Glutamatergic neuron (in vitro differentiated cells): ENCODE data around the gene TMEM256. TPM values are rescaled to one million over a fixed set of nuclear protein-coding genes. Genes with fewer than 3 reads are reported as not detected.

Experiments used
- DNase-seq: peaks from one replicate; pipeline ENCODE4 v3.0.0; 2022
- H3K27ac Mint-ChIP-seq: one replicate; pipeline ENCODE4 v1.8.0; 2020; ENCODE audit warnings: mild to moderate bottlenecking, mixed read lengths, inconsistent platforms; ENCODE audit not compliant: unreplicated experiment
- H3K27me3 Mint-ChIP-seq: one replicate; pipeline ENCODE4 v1.8.0; 2020; ENCODE audit warnings: mild to moderate bottlenecking, moderate library complexity, mixed read lengths, inconsistent platforms; ENCODE audit not compliant: unreplicated experiment
- H3K36me3 Mint-ChIP-seq: one replicate; pipeline ENCODE4 v1.8.0; 2020; ENCODE audit warnings: mild to moderate bottlenecking, mixed read lengths, inconsistent platforms; ENCODE audit not compliant: unreplicated experiment
- H3K4me1 Mint-ChIP-seq: one replicate; pipeline ENCODE4 v1.8.0; 2020; ENCODE audit warnings: mild to moderate bottlenecking, low read depth, mixed read lengths, inconsistent platforms; ENCODE audit not compliant: unreplicated experiment
- H3K4me3 Mint-ChIP-seq: one replicate; pipeline ENCODE4 v1.8.0; 2020; ENCODE audit warnings: mild to moderate bottlenecking, mixed read lengths, inconsistent platforms; ENCODE audit not compliant: unreplicated experiment
- H3K9me3 Mint-ChIP-seq: one replicate; pipeline ENCODE4 v1.8.0; 2020; ENCODE audit warnings: mild to moderate bottlenecking, moderate library complexity, mixed read lengths, inconsistent platforms; ENCODE audit not compliant: unreplicated experiment
- CTCF ChIP-seq: fragments of 200-600 bp; sonication (generic); IDR thresholded peaks from one replicate; pipeline ENCODE4 v1.5.0; 2021; ENCODE audit not compliant: partially characterized antibody, unreplicated experiment
- total RNA-seq: library from RNA; stranded (reverse); fragmentation: NEBNext Ultra II Directional; extraction: Animal tissue kit (Norgen Biotek cat#: 25700); gene quantifications from one replicate; pipeline ENCODE4 v1.2.1, GENCODE V29; 2021; ENCODE audit not compliant: unreplicated experiment

TMEM256 gene
- total RNA-seq, 1 donor from 2014 or later, result 51.6 TPM

- peaks cover 11% of the 10 kb centered on the region for H3K9me3 Mint-ChIP-seq
- no peak for TF ChIP-seq CTCF
- H3K4me1 Mint-ChIP-seq, result peaks cover 5% of the 10 kb centered on the region
- no peak overlapping the region for H3K4me3 Mint-ChIP-seq
- H3K27me3 Mint-ChIP-seq, result peaks cover 12% of the 10 kb centered on the region
- H3K27ac Mint-ChIP-seq, result no peak overlapping the region
- DNase-seq, result no peak
- peaks cover 6% of the 10 kb centered on the region for H3K36me3 Mint-ChIP-seq
These were observed 13.7 kb downstream of the TMEM256 start for GRCh38 chr17:7389924-7390910.

- TF ChIP-seq CTCF, result no peak
- Mint-ChIP-seq H3K27me3 (peaks cover 13% of the 10 kb centered on the region), H3K27ac (no peak overlapping the region), H3K9me3 (peaks cover 9% of the 10 kb centered on the region), H3K36me3 (peaks cover 6% of the 10 kb centered on the region), H3K4me3 (no peak overlapping the region), H3K4me1 (peaks cover 5% of the 10 kb centered on the region)
- no peak for DNase-seq
These were observed 15.0 kb downstream of the TMEM256 start for GRCh38 chr17:7388856-7389255.

DNA sequence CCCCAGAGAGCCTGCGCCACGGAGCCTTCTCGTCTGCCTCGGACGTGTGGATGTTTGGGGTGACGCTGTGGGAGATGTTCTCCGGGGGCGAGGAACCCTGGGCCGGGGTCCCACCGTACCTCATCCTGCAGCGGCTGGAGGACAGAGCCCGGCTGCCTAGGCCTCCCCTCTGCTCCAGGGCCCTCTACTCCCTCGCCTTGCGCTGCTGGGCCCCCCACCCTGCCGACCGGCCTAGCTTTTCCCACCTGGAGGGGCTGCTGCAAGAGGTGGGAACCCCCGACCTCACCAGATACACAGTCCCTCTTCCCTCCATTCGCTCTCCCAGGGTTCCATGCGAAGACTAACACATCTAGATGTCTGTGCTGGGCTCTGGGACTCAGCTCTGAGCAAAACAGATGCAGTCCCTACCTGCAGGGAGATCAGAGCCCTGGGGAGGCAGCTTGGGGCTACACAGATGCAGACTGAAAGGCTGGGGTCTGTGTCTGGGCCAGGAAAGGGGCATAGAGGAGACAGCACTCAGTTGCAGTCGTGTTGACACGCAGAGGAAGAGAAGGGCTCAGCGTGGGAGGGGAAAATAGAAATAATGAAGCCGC is 19.3 kb downstream of the TMEM256 start:
- no peak overlapping the region for H3K27ac Mint-ChIP-seq
- H3K4me3 Mint-ChIP-seq, result peak overlapping the region; percentile 48
- peaks cover 6% of the 10 kb centered on the region for H3K36me3 Mint-ChIP-seq
- H3K9me3 Mint-ChIP-seq, result peaks cover 20% of the 10 kb centered on the region
- no peak for DNase-seq
- H3K4me1 Mint-ChIP-seq, result peaks cover 3% of the 10 kb centered on the region
- no peak for TF ChIP-seq CTCF
- H3K27me3 Mint-ChIP-seq, result peaks cover 24% of the 10 kb centered on the region

DNA sequence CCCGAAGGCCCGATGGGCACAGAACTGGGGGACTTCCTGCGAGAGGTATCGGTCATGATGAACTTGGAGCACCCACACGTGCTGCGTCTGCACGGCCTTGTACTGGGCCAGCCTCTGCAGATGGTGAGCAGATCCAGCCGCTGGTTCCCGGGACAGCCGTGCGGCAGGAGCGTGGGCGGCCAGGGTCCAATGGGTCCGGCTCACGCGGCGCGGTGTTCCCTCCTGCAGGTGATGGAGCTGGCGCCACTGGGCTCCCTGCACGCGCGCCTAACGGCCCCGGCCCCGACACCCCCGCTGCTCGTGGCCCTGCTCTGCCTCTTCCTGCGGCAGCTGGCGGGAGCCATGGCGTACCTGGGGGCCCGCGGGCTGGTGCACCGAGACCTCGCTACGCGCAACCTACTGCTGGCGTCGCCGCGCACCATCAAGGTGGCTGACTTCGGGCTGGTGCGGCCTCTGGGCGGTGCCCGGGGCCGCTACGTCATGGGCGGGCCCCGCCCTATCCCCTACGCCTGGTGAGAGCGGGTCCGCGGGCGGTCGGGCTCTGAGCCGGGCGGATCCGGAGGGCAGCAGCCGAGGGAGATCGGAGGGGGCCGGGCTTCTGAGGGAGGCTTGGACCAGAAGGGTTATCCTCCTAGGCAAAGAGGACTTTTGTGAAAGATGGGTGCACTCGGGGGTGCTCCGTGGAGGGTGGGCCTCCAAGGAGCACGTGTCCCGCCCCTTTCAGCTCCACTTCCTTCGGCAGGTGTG is 20.0 kb downstream of the TMEM256 start:
- Mint-ChIP-seq H3K36me3 (peaks cover 7% of the 10 kb centered on the region), H3K27me3 (peaks cover 27% of the 10 kb centered on the region), H3K4me3 (no peak overlapping the region)

More for the DNA sequence above, 20.0 kb downstream of the TMEM256 start:
- Mint-ChIP-seq H3K27ac (no peak overlapping the region), H3K9me3 (peaks cover 25% of the 10 kb centered on the region), H3K4me1 (peaks cover 3% of the 10 kb centered on the region)
- TF ChIP-seq CTCF, result no peak
- peak; percentile 82 for DNase-seq
